Measurements from ENCODE around the gene STEAP4.

GRCh38 chr7:88226201-88226600 lies 80.5 kb downstream of the STEAP4 start:
- TF ChIP-seq CTCF (IDR thresholded peaks at IDR 0.05) (no peak), POLR2A (IDR thresholded peaks at IDR 0.05) (no peak)
